Head of caudate nucleus (tissue), 42 donors: ENCODE measurements around the gene SRL.
A peak's percentile ranks its signal among the peaks of the same experiment; 100 is the strongest.

ENCODE experiments used
- DNase-seq, 42 donors: peaks; one replicate each; pipeline versions ENCODE4 v3.0.0 to v3.0.0-alpha.2; 2020 to 2021; ENCODE audit warnings: mixed read lengths in 7 of 42
- intact Hi-C: fragments of 100-400 bp; cut with DNase I; formaldehyde crosslinking; loops from one replicate; pipeline ENCODE4 v1.15.0; 2022

SRL gene

GRCh38 chr16:4209666-4210065, 32.2 kb downstream of the SRL start:
- intact Hi-C loops, result no loop called here

DNA sequence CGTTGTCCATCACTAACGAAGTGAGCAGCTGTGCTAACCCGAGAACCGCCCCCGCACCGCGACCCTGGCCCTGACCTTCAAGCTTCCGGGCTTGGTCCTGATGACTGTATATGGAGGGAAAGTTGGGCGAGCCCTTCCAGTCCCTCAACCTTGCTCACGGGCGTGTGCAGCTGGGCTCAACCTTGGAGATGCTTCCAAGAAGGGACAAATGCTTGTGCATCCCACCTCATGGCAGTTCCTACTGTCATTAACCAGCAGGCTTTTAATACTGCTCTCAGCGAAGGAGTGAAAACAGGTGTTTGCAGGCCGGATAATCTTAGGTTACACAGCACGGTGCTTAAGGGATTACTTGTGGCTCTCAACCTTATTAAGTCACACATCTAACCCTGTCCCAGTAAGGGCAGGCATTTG, 33.5 kb downstream of the SRL start:
- DNase-seq, result no peak
- intact Hi-C loops, result no loop called here

More at GRCh38 chr16:4209666-4210065, 32.2 kb downstream of the SRL start:
- DNase-seq, result no peak

DNA sequence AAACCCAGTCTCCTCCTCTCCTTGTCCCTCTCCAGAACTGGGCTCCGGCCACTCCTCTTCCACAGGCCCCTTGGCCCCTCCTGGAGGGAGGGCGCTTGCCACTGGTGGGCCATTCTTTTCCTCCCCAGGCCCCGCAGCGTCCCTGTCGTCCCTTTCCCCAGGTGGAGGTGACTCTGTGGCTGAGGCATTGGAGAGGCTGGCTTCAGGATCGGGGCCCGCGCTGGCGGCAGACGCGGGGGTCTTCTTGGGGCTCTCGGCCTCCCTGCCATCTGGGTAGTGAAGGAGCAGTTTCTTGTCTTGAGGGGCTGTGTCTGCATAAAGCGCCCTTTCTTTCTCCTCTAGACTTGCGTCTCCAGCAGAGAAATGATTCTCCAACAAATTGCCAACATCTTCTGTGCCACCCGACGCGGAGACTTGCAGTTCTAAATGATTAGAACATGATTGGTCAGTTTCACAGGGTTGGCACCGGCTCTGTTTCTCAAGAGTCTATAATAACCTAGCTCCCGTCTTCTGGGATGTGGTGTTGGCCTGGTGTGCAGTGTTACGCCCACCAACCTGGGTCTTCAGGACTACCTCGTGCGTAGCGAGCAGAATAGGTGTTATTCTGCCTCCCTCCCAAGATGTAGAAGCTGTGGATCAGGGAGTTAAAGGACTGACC, 34.1 kb downstream of the SRL start:
- intact Hi-C loops, result no loop called here
- no peak for DNase-seq

GRCh38 chr16:4207229-4207628, 34.7 kb downstream of the SRL start:
- no peak for DNase-seq
- intact Hi-C loops, result no loop called here

GRCh38 chr16:4206680-4207079, 35.2 kb downstream of the SRL start:
- intact Hi-C loops, result no loop called here
- DNase-seq, result no peak

DNA sequence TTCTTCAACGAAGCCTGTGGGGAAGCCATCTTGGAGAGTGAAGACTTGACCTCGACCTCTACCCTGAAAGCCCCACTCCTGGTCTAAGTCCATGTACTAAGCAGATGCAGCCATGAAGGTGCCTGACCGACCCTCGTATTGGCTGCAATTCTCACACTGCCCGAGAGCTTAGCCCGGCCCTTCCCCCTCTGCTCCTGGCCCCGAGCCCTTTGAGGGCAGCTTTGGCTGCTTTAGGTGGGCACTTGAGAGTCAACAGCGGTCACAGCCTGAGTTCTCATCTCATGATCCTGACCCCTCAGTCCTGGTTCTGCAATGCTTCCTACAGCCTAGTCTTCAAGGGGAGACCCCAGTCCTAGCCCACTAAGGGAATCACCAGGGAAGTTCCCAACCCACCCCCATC, 35.9 kb downstream of the SRL start:
- no peak for DNase-seq
- intact Hi-C loops, result no loop called here

GRCh38 chr16:4204521-4204920, 37.4 kb downstream of the SRL start:
- intact Hi-C loops, result no loop called here
- no peak for DNase-seq

DNA sequence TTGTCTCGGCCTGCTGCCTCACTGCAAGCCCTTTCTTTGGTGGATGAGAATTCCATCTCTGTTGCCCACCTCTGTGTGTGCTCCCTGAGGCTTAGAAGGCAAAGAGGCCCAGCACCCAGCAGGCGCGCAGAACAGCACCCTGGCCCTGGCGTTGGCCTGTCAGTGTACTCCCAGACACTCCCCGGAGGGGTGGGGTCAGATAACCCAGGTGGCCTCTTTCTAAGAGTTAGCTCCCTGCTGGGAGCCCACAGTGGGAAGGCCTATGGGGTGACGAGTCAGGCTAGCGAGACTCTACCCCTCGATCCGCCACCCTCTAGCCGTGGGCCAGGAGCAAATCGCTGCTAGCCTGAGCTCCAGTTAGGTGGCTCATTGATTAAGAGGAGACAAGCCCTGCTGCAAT, 38.1 kb downstream of the SRL start:
- no peak for DNase-seq
- intact Hi-C loops, result no loop called here

GRCh38 chr16:4202615-4203345, 39.1 kb downstream of the SRL start:
- intact Hi-C loops, result no loop called here
- no peak for DNase-seq

DNA sequence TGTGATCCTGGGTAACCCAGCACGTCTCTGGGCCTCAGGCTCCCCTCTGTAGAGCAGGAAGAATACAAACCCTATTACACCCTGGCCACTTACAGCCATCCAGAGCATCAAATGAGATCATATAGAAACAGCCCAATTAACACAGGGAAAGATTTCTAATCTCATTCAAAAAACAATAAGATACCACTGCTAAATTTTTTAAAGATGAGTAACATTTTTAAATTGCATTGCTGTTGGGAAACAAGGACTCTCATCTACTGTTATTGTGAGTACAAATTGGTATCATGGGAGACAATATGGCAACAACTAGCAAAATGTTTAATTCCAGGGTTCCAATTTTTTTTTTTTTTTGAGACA, 41.1 kb downstream of the SRL start:
- intact Hi-C loops, result no loop called here
- no peak for DNase-seq

GRCh38 chr16:4200000-4200780, 41.7 kb downstream of the SRL start:
- DNase-seq, result peak in 41 of 42 donors; percentile 21 to 82 (median 54)
- intact Hi-C loops, result no loop called here

- intact Hi-C loops, result no loop called here
- no peak for DNase-seq
Observed at GRCh38 chr16:4198816-4199215, 43.1 kb downstream of the SRL start.

GRCh38 chr16:4194661-4195060, 47.2 kb downstream of the SRL start:
- intact Hi-C loops, result no loop called here

DNA sequence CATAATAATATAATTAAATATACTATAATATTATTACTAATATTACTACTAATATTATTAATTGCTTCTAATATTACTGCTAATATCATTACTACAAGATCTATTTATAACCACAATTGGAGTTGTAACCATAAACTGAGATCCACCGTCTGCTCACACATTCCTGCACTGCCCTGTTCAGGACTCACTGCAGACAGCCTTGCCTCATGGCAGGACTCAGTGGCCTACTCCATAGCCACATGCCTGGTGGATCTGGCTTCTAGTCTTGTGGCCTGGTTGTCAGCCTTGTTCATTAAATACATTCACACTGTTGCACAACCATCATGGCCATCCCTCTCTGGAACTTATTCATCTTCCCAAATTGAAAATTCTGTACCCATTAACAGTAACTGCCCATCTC, 48.0 kb downstream of the SRL start:
- DNase-seq, result no peak
- intact Hi-C loops, result no loop called here

More at GRCh38 chr16:4194661-4195060, 47.2 kb downstream of the SRL start:
- peak in 7 of 42 donors; percentile 7 to 44 (median 18) for DNase-seq

GRCh38 chr16:4192206-4192605, 49.7 kb downstream of the SRL start:
- intact Hi-C loops, result no loop called here
- no peak for DNase-seq

DNA sequence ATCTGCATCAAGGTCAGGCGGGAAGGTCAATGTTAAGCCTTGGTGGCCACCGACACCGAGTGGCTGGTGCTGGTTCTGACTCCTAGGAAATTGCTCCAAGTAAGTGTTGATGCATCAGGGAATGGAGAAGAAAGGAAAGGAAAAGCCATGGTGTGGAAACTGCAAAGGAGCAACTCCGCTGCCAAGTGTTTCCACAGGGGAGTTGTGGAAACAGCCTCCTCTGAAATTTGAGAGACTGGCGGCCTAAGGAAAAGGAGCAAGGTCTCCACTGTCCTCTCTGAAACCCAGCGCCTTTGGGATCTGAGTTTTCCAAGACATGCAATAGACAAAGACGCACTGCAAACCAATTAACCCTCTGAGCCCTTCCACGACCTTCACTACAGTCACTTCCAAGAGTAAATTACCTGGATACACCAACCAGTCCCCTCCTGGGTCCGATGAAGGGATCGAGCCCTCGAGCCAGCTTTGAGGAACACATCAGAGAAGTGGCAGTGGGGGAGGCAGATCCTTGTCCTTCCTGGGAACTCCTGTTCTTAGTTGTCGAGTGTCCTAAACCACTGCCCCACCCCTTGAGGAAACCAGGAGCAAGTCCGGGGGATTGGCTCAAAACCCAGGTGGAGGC, 51.1 kb downstream of the SRL start:
- intact Hi-C loops, result no loop called here
- DNase-seq, result no peak

GRCh38 chr16:4190086-4190485, 51.8 kb downstream of the SRL start:
- intact Hi-C loops, result no loop called here
- no peak for DNase-seq

- intact Hi-C loops, result loop anchor here (5.0 to 10.0 kb wide), 2 partner anchors 67 to 71 kb away; partner anchors contain the start of gene ADCY9
Observed at GRCh38 chr16:4184038-4184702, 57.7 kb downstream of the SRL start.

More at GRCh38 chr16:4184038-4184702, 57.7 kb downstream of the SRL start:
- DNase-seq, result peak in 15 of 42 donors; percentile 5 to 53 (median 19)
